WI38 (cell line): Measurements from ENCODE around the gene CRMP1.

Experiments
- H3K4me3 ChIP-seq: 2 replicates; pipeline ENCODE4 v1.5.1; 2011; ENCODE audit warnings: low read depth, mild to moderate bottlenecking, control low read depth, low read length
- TF ChIP-seq, protein P1 (sequence below): IDR thresholded peaks from 2 replicates; pipeline ENCODE4 v1.5.1; 2012; ENCODE audit warnings: low read depth, mild to moderate bottlenecking, control low read depth, low read length

Gene CRMP1

DNA sequence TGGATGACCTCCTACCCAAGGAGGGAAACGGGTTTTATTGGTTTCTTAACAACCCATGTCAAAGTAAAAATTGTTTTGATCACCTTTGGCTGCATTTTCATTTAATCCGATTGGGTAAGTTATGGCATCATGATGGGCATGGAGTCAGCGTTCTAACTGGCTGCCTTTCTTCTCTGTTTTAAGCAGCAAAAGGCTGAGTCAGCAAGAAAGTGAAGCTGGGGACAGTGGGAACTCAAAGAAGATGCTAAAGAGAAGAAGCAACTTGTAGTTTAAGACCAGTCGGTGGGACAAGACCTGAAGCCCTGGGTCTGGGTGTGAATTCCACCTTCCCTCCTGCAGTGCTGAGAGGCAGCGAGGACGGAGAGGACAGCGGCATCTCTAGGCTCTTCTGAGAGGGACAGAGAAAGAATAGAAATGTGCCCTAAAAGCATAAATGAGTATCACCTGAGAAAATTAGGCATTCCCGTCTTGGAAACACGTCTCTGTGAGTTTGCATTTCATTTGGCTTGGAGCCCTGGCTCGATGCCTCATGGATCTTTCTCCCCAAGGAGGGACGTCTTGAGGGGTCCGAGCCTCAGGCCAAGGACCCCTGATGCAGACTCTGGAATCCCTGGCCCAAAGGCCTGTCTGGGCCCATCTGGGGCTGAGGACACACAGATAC lies 82.0 kb downstream of the CRMP1 start:
- TF ChIP-seq, protein P1, sequence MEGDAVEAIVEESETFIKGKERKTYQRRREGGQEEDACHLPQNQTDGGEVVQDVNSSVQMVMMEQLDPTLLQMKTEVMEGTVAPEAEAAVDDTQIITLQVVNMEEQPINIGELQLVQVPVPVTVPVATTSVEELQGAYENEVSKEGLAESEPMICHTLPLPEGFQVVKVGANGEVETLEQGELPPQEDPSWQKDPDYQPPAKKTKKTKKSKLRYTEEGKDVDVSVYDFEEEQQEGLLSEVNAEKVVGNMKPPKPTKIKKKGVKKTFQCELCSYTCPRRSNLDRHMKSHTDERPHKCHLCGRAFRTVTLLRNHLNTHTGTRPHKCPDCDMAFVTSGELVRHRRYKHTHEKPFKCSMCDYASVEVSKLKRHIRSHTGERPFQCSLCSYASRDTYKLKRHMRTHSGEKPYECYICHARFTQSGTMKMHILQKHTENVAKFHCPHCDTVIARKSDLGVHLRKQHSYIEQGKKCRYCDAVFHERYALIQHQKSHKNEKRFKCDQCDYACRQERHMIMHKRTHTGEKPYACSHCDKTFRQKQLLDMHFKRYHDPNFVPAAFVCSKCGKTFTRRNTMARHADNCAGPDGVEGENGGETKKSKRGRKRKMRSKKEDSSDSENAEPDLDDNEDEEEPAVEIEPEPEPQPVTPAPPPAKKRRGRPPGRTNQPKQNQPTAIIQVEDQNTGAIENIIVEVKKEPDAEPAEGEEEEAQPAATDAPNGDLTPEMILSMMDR: no peak
- no peak overlapping the region for H3K4me3 ChIP-seq

DNA sequence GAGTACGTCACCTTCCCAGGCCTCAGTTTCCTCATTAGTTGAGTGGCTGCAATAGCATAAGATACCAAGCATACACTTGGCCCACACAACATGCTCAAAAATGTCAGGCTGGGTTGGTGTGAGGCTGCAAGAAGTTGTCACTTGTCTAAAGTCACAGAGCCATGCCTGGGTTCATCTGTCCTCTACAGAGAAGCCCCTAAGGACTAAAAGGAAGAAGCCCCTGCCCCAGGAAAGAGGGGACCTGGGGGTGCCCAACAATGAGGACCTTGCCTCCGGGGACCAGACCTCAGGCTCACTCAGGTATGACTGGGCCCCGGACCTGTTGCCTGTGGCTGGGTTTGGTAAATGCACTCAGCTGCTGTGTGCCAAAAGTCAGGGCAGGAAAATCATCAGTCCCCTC lies 82.7 kb downstream of the CRMP1 start:
- TF ChIP-seq, protein P1: no peak
- no peak overlapping the region for H3K4me3 ChIP-seq

DNA sequence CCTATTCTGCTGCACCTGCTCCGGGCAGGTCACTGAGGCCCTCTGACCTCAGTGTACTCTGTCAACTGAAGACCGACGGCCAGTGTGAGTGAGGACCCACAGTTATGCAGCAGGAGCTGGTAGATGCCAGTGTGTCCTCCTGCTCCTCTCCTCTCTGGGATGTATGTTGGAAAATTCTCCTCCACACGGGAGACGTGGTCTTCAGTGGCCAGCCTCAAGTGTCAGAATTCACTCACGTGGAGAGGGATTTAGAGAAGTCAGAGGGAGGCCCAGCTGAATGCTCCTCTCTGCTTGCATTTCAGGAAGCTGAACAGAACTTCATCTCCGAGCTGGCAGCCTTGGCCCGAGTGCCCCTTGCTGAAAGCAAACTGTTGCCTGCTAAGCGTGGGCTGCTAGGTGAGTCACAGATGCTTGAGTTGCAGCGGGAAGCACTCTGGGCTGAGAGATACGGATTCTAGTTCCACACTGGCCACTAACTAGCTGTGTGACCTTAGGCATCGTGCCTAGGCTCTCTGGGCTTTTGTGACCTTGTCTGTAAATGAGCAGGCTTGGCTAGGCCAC lies 83.6 kb downstream of the CRMP1 start:
- TF ChIP-seq, protein P1: no peak
- H3K4me3 ChIP-seq: no peak overlapping the region

DNA sequence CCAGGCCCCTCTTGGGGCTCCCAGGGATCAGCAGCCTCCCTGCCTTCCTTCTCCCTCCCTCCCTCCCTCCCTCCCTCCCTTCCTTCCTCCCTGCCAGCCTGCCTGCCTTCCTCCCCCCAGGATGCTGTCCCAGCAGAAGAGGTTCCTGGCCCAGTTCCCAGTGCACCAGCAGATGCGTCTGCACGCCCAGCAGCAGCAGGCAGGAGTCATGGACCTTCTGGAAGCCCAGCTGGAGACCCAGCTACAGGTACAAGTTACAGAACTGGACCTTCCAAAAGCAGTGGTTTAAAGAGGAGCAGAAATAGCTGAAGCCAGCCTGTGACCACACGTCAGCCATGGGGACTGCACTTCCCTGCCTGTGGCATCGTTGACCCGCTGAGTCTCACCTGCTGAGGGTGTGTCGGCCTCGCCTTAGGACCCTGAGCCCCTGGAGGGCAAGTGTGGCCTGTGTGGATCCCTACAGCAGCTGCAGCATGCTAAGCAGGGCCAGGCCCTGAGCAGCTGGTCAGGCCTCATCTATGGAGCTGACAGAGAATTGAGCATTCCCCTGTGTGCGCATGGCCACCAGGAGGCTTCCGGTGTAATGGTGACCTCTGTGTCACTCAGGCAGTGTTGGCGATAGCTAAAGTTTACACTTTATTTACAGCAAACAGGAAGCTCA lies 84.7 kb downstream of the CRMP1 start:
- TF ChIP-seq, protein P1: no peak

DNA sequence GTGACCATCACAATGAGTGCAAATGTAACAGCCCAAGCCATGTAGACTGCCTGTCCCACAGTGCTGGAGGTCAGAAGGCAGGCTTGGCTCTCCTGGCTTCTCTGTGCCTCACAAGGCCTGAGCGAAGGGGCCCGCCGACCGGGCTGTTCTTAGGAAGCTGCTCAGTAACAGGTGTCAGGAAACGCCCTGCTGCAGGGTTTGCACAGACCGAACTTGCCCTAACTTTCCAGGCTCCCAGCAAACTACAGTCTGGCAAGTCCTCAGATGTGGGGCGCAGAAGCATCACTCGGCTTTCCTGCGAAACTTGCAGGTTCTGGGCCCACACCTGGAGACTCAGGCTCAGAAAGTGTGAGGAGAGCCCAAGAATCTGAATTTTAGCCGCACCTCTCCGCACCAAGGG lies 87.6 kb downstream of the CRMP1 start:
- no peak overlapping the region for H3K4me3 ChIP-seq
- TF ChIP-seq, protein P1: no peak

More for the DNA sequence above, 84.7 kb downstream of the CRMP1 start:
- no peak overlapping the region for H3K4me3 ChIP-seq

DNA sequence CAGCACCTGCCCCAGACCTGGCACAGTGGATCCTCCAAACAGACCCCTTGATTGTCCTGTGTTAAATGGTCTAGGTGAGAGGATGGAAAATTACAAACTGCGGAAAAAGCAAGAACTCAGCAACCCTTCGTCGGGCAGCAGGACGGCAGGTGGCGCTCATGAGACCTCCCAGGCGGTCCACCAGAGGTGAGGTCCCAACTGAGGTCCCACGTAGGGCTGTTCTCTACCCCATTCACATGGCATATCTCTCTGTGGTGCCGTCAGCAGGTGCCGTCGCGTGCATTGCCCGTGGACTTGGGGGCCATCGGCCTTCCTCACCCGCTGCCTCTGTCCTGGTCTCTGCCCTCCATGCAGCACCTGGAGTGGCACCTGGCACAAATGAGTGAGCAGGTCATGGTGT lies 88.2 kb downstream of the CRMP1 start:
- TF ChIP-seq, protein P1: no peak
- no peak overlapping the region for H3K4me3 ChIP-seq

DNA sequence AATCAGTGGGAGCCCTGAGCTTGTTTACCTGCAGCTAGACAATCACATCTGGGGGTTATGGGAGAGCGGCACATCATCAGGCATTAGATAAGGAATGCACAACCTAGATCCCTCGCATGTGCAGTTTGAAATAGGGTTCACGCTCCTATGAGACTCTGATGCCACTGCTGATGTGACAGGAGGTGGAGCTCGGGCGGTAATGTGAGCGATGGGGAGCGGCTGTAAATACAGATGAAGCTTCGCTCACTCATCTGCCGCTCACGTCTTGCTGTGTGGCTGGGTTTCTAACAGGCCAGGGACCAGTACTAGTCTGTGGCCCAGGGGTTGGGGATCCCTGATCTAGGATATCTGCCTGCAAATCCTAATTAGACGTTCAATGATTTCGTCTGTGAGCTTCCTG lies 90.3 kb downstream of the CRMP1 start:
- TF ChIP-seq, protein P1: no peak
- H3K4me3 ChIP-seq: no peak overlapping the region
